CD14-positive monocyte (primary cell): ENCODE measurements around the gene DENND1B. TPM values are rescaled to one million over a fixed set of nuclear protein-coding genes. Genes with fewer than 3 reads are reported as not detected.

Experiments
- DNase-seq, 3 donors: peaks; one replicate each; pipeline ENCODE4 v3.0.0-alpha.2; 2011 to 2022
- H2AFZ ChIP-seq: 2 replicates; pipeline ENCODE4 v1.6.0; 2012; ENCODE audit warnings: mild to moderate bottlenecking, low read depth, low read length, inconsistent platforms; ENCODE audit not compliant: insufficient read depth, poor library complexity, severe bottlenecking
- H3K27ac ChIP-seq, 2 donors: 1 replicate in 1 of 2; 2 replicates in 1 of 2; pipeline ENCODE4 v1.5.1; 2012 to 2013; ENCODE audit warnings: low read length in 2 of 2, control low read depth in 1 of 2, inconsistent platforms in 1 of 2, low read depth in 1 of 2, mild to moderate bottlenecking in 1 of 2
- H3K27me3 ChIP-seq, 2 donors: one replicate each; pipeline versions ENCODE4 v1.6.0 to v1.6.1; 2011 to 2013; ENCODE audit warnings: low read length in 2 of 2; ENCODE audit not compliant: control insufficient read depth in 2 of 2, insufficient read depth in 2 of 2
- H3K36me3 ChIP-seq, 2 donors: replicated peaks in 1 of 2; 1 replicate in 1 of 2; 2 replicates in 1 of 2; pipeline versions ENCODE4 v1.5.1 to v1.6.1; 2012 to 2013; ENCODE audit warnings: low read length in 2 of 2, control low read depth in 1 of 2, inconsistent platforms in 1 of 2, mild to moderate bottlenecking in 1 of 2; ENCODE audit not compliant: insufficient read depth in 2 of 2, control insufficient read depth in 1 of 2
- H3K4me1 ChIP-seq, 2 donors: 1 replicate in 1 of 2; 2 replicates in 1 of 2; pipeline versions ENCODE4 v1.5.1 to v1.6.1; 2012 to 2013; ENCODE audit warnings: low read length in 2 of 2, control low read depth in 1 of 2, inconsistent platforms in 1 of 2, mild to moderate bottlenecking in 1 of 2, moderate library complexity in 1 of 2; ENCODE audit not compliant: insufficient read depth in 2 of 2, control insufficient read depth in 1 of 2
- H3K4me2 ChIP-seq: replicated peaks from 2 replicates; pipeline ENCODE3; 2012; ENCODE audit warnings: low read length, moderate library complexity, mild to moderate bottlenecking; ENCODE audit not compliant: poor library complexity, severe bottlenecking; ENCODE audit errors: extremely low read depth
- H3K4me3 ChIP-seq, 3 experiments: fragments of 200-600 bp in 1 of 3; sonication (generic) in 1 of 3; replicated peaks in 1 of 3; 1 replicate in 2 of 3; 2 replicates in 1 of 3; pipeline ENCODE4 v1.5.1; 2011 to 2013; ENCODE audit warnings: low read length in 3 of 3, mild to moderate bottlenecking in 3 of 3, control low read depth in 2 of 3, low read depth in 2 of 3, inconsistent platforms in 1 of 3, moderate library complexity in 1 of 3
- H3K79me2 ChIP-seq: 2 replicates; pipeline ENCODE4 v1.6.0; 2012; ENCODE audit warnings: mild to moderate bottlenecking, control low read depth, inconsistent platforms, low read length, moderate library complexity; ENCODE audit not compliant: insufficient read depth
- H3K9ac ChIP-seq: 2 replicates; pipeline ENCODE4 v1.6.0; 2017; ENCODE audit warnings: low read length, mild to moderate bottlenecking; ENCODE audit not compliant: insufficient read depth, poor library complexity, severe bottlenecking
- H3K9me3 ChIP-seq, 2 donors: replicated peaks in 1 of 2; 1 replicate in 1 of 2; 2 replicates in 1 of 2; pipeline versions ENCODE4 v1.5.1 to v1.6.1; 2012 to 2013; ENCODE audit warnings: low read length in 2 of 2, control low read depth in 1 of 2; ENCODE audit not compliant: control insufficient read depth in 1 of 2, insufficient read depth in 1 of 2
- H4K20me1 ChIP-seq: 2 replicates; pipeline ENCODE4 v1.6.0; 2012; ENCODE audit warnings: mild to moderate bottlenecking, low read length, control low read depth, moderate library complexity; ENCODE audit not compliant: insufficient read depth
- H3K27ac Mint-ChIP-seq, 7 donors: one replicate each; pipeline ENCODE4 v1.8.0; 2020; ENCODE audit warnings: mild to moderate bottlenecking in 7 of 7, mixed read lengths in 7 of 7, moderate library complexity in 6 of 7, inconsistent platforms in 2 of 7
- H3K27me3 Mint-ChIP-seq, 3 donors: one replicate each; pipeline ENCODE4 v1.8.0; 2021 to 2022; ENCODE audit warnings: low read depth in 3 of 3, mild to moderate bottlenecking in 3 of 3, mixed read lengths in 3 of 3, moderate library complexity in 3 of 3, inconsistent platforms in 1 of 3
- H3K36me3 Mint-ChIP-seq, 2 donors: one replicate each; pipeline ENCODE4 v1.8.0; 2020; ENCODE audit warnings: mixed read lengths in 2 of 2, inconsistent platforms in 1 of 2, mild to moderate bottlenecking in 1 of 2
- H3K4me1 Mint-ChIP-seq: one replicate; pipeline ENCODE4 v1.8.0; 2020; ENCODE audit warnings: mild to moderate bottlenecking, mixed read lengths
- H3K4me3 Mint-ChIP-seq, 2 donors: one replicate each; pipeline ENCODE4 v1.8.0; 2020; ENCODE audit warnings: mild to moderate bottlenecking in 2 of 2, mixed read lengths in 2 of 2, moderate library complexity in 1 of 2
- H3K9me3 Mint-ChIP-seq, 7 donors: one replicate each; pipeline ENCODE4 v1.8.0; 2020 to 2022; ENCODE audit warnings: mixed read lengths in 7 of 7, mild to moderate bottlenecking in 6 of 7, moderate library complexity in 6 of 7, inconsistent platforms in 2 of 7
- whole genome bisulfite sequencing: methylation state at CpG from one replicate; pipeline ENCODE4 v1.1.5; 2013; ENCODE audit warnings: missing lambda C conversion rate; ENCODE audit not compliant: insufficient coverage; 5-methylcytosine and 5-hydroxymethylcytosine counted together
- intact Hi-C, 2 donors: fragments of 100-400 bp; cut with micrococcal nuclease; formaldehyde crosslinking; loops; one replicate each; pipeline versions ENCODE4 v1.15.0 to v1.15.1; 2023
- polyA plus RNA-seq, 3 donors: library from polyadenylated mRNA; depleted of rRNA in 1 of 3; unstranded in 2 of 3; stranded (reverse) in 1 of 3; fragments of 300-500 nt in 2 of 3; fragments of >200 nt in 1 of 3; fragmentation: Illumina TruSeq in 2 of 3; gene quantifications; 1 replicate in 2 of 3; 2 replicates in 1 of 3; pipeline ENCODE4 v1.2.3, GENCODE V29; 2012 to 2021
- TF ChIP-seq, protein P1 (sequence below): fragments of 200-600 bp; IDR thresholded peaks from one replicate; pipeline ENCODE4 v1.8.0; 2022; ENCODE audit warnings: antibody characterized with exemption, mild to moderate bottlenecking

Gene DENND1B
- polyA plus RNA-seq, 3 donors: 3.0 to 8.2 (median 5.7) TPM

DNA sequence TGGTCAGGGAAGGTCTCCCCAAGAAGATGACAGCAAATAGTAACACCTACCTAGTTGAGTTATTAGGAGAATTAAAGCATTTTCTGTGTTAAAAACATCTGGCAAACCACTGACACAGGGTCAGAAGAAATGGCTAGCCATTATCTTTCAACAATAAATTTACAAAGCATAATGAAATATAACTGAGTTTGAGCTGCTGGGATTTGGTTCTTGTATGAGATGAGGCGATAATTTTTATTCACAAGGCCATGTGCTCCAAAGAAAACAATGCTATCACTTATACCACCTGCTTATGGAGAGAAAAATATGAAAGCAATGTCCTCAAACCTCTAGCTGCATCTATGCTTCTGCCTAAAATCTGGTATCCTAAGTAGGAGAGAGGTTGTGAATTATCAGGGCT, 304.9 kb downstream of the DENND1B start:
- DNase-seq: no peak
- no peak overlapping the region for H3K4me2 ChIP-seq
- Mint-ChIP-seq H3K27me3 (peaks cover 0 to 2% (median 1%) of the 10 kb centered on the region in 3 donors), H3K4me3 (no peak overlapping the region), H3K27ac (no peak overlapping the region), H3K9me3 (no peaks in the 10 kb centered on the region), H3K36me3 (no peaks in the 10 kb centered on the region), H3K4me1 (peaks cover 16% of the 10 kb centered on the region)
- no peaks in the 10 kb centered on the region for H3K36me3 ChIP-seq
- H3K79me2 ChIP-seq: no peaks in the 10 kb centered on the region
- H2AFZ ChIP-seq: peak overlapping the region; percentile 50
- WGBS: no CpG with 5 or more reads among the region's 1 CpG
- no peaks in the 10 kb centered on the region for H3K9me3 ChIP-seq
- TF ChIP-seq, protein P1, sequence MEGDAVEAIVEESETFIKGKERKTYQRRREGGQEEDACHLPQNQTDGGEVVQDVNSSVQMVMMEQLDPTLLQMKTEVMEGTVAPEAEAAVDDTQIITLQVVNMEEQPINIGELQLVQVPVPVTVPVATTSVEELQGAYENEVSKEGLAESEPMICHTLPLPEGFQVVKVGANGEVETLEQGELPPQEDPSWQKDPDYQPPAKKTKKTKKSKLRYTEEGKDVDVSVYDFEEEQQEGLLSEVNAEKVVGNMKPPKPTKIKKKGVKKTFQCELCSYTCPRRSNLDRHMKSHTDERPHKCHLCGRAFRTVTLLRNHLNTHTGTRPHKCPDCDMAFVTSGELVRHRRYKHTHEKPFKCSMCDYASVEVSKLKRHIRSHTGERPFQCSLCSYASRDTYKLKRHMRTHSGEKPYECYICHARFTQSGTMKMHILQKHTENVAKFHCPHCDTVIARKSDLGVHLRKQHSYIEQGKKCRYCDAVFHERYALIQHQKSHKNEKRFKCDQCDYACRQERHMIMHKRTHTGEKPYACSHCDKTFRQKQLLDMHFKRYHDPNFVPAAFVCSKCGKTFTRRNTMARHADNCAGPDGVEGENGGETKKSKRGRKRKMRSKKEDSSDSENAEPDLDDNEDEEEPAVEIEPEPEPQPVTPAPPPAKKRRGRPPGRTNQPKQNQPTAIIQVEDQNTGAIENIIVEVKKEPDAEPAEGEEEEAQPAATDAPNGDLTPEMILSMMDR: no peak
- intact Hi-C loops: no loop called here
- no peaks in the 10 kb centered on the region for H4K20me1 ChIP-seq
- no peaks in the 10 kb centered on the region for H3K27me3 ChIP-seq
- H3K9ac ChIP-seq: no peak overlapping the region
- no peak overlapping the region for H3K4me3 ChIP-seq
- peaks cover 0 to 8% of the 10 kb centered on the region in 2 donors for H3K4me1 ChIP-seq
- H3K27ac ChIP-seq: no peak overlapping the region

DNA sequence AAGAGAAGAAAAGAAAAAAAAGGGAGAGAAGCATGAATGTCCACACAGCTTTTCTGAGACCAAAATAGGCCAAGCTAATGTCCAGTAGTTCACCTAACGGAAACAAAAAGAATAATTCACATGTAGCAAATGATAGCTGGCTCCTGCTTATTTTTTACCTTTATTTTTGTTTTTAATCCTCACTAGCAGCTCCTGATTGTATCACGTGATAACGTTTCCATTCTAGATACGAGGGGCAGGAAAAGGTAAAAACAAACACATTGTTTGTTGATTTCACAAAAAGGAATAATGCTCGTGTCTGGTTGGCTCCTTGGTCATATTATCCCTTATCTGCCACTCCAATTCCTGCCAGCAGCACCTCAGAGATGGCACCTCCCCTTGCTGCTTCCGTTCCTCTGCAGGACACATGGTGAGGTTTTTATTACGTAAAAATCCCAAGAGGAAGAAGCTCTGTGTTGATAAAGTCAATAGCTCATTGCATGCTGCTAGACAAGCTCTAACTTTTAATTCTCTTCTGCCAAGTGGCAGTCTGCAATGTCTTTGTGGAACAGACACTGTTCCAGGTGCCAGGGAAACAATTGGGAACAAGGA, 305.6 kb downstream of the DENND1B start:
- H4K20me1 ChIP-seq: no peaks in the 10 kb centered on the region
- no peak overlapping the region for H3K9ac ChIP-seq
- Mint-ChIP-seq H3K9me3 (no peaks in the 10 kb centered on the region), H3K27me3 (peaks cover 0 to 1% (median 0%) of the 10 kb centered on the region in 3 donors), H3K27ac (no peak overlapping the region), H3K4me1 (peaks cover 16% of the 10 kb centered on the region), H3K4me3 (peak overlapping the region; percentile 42 to 84), H3K36me3 (no peaks in the 10 kb centered on the region)
- H3K4me2 ChIP-seq: peak overlapping the region; percentile 37
- no peaks in the 10 kb centered on the region for H3K9me3 ChIP-seq
- TF ChIP-seq, protein P1: no peak
- H3K4me1 ChIP-seq: peaks cover 0 to 8% of the 10 kb centered on the region in 2 donors
- WGBS: no CpG with 5 or more reads among the region's 7 CpGs
- no peak for DNase-seq
- H3K27me3 ChIP-seq: no peaks in the 10 kb centered on the region
- intact Hi-C loops: no loop called here
- no peak overlapping the region for H3K27ac ChIP-seq
- H3K36me3 ChIP-seq: no peaks in the 10 kb centered on the region
- no peaks in the 10 kb centered on the region for H3K79me2 ChIP-seq
- H3K4me3 ChIP-seq: peak overlapping the region in 1 of 3 experiments; percentile 23
- peak overlapping the region; percentile 50 for H2AFZ ChIP-seq
